ENCODE data around the gene HMGN4. TPM values are rescaled to one million over a fixed set of nuclear protein-coding genes. Genes with fewer than 3 reads are reported as not detected.

HMGN4 gene
- total RNA-seq, 1 donor = 62.2 TPM

GRCh38 chr6:26550250-26550993, 12.3 kb downstream of the HMGN4 start:
- Histone ChIP-seq H3K9me3 (ENCODE audit: low read depth, low read length) (no peaks in the 10 kb centered on the region), H3K36me3 (ENCODE audit: insufficient read depth, low read length) (peaks cover 6% of the 10 kb centered on the region), H3K4me1 (ENCODE audit: insufficient read depth, low read length) (peaks cover 15% of the 10 kb centered on the region), H3K79me2 (ENCODE audit: insufficient read depth, low read length) (no peaks in the 10 kb centered on the region), H3K4me3 (ENCODE audit: insufficient read depth, low read length) (peak overlapping the region; percentile 83), H4K20me1 (ENCODE audit: insufficient read depth, low read length) (no peaks in the 10 kb centered on the region), H3K27me3 (ENCODE audit: insufficient read depth, low read length) (no peaks in the 10 kb centered on the region), H3K4me2 (ENCODE audit: insufficient read depth, low read length) (peak overlapping the region; percentile 69), H3K27ac (ENCODE audit: low read depth, low read length) (no peak overlapping the region), H2AFZ (ENCODE audit: low read length) (peak overlapping the region; percentile 94)
- TF ChIP-seq, protein P1, sequence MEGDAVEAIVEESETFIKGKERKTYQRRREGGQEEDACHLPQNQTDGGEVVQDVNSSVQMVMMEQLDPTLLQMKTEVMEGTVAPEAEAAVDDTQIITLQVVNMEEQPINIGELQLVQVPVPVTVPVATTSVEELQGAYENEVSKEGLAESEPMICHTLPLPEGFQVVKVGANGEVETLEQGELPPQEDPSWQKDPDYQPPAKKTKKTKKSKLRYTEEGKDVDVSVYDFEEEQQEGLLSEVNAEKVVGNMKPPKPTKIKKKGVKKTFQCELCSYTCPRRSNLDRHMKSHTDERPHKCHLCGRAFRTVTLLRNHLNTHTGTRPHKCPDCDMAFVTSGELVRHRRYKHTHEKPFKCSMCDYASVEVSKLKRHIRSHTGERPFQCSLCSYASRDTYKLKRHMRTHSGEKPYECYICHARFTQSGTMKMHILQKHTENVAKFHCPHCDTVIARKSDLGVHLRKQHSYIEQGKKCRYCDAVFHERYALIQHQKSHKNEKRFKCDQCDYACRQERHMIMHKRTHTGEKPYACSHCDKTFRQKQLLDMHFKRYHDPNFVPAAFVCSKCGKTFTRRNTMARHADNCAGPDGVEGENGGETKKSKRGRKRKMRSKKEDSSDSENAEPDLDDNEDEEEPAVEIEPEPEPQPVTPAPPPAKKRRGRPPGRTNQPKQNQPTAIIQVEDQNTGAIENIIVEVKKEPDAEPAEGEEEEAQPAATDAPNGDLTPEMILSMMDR (IDR thresholded peaks at IDR 0.05; ENCODE audit: extremely low read depth, low read depth, low read length) = no peak
- peak; percentile 93 for DNase-seq (ENCODE audit: insufficient read length, low spot score, missing footprints)

GRCh38 chr6:26552205-26552604, 14.0 kb downstream of the HMGN4 start:
- Histone ChIP-seq H4K20me1 (ENCODE audit: insufficient read depth, low read length) (no peaks in the 10 kb centered on the region), H3K4me2 (ENCODE audit: insufficient read depth, low read length) (no peak overlapping the region), H3K27me3 (ENCODE audit: insufficient read depth, low read length) (no peaks in the 10 kb centered on the region), H2AFZ (ENCODE audit: low read length) (no peak overlapping the region), H3K9me3 (ENCODE audit: low read depth, low read length) (no peaks in the 10 kb centered on the region), H3K4me1 (ENCODE audit: insufficient read depth, low read length) (peaks cover 18% of the 10 kb centered on the region), H3K79me2 (ENCODE audit: insufficient read depth, low read length) (no peaks in the 10 kb centered on the region), H3K36me3 (ENCODE audit: insufficient read depth, low read length) (no peaks in the 10 kb centered on the region), H3K4me3 (ENCODE audit: insufficient read depth, low read length) (no peak overlapping the region), H3K27ac (ENCODE audit: low read depth, low read length) (no peak overlapping the region)
- TF ChIP-seq, protein P1 (IDR thresholded peaks at IDR 0.05; ENCODE audit: extremely low read depth, low read depth, low read length) = no peak
- no peak for DNase-seq (ENCODE audit: insufficient read length, low spot score, missing footprints)

- H3K9me3 ChIP-seq (ENCODE audit: low read depth, low read length) = no peaks in the 10 kb centered on the region
- H3K4me1 ChIP-seq (ENCODE audit: insufficient read depth, low read length) = peaks cover 18% of the 10 kb centered on the region
Observed at GRCh38 chr6:26552640-26553188, 14.5 kb downstream of the HMGN4 start.

GRCh38 chr6:26553264-26553634, 15.1 kb downstream of the HMGN4 start:
- DNase-seq (ENCODE audit: insufficient read length, low spot score, missing footprints) = no peak
- Histone ChIP-seq H3K36me3 (ENCODE audit: insufficient read depth, low read length) (no peaks in the 10 kb centered on the region), H3K27ac (ENCODE audit: low read depth, low read length) (peak overlapping the region; percentile 80)

More at GRCh38 chr6:26552640-26553188, 14.5 kb downstream of the HMGN4 start:
- H3K27ac ChIP-seq (ENCODE audit: low read depth, low read length) = no peak overlapping the region
- H4K20me1 ChIP-seq (ENCODE audit: insufficient read depth, low read length) = no peaks in the 10 kb centered on the region
- DNase-seq (ENCODE audit: insufficient read length, low spot score, missing footprints) = no peak
- H3K27me3 ChIP-seq (ENCODE audit: insufficient read depth, low read length) = no peaks in the 10 kb centered on the region
- peak overlapping the region; percentile 73 for H3K4me3 ChIP-seq (ENCODE audit: insufficient read depth, low read length)
- TF ChIP-seq, protein P1 (IDR thresholded peaks at IDR 0.05; ENCODE audit: extremely low read depth, low read depth, low read length) = no peak
- H3K36me3 ChIP-seq (ENCODE audit: insufficient read depth, low read length) = no peaks in the 10 kb centered on the region
- H3K4me2 ChIP-seq (ENCODE audit: insufficient read depth, low read length) = peak overlapping the region; percentile 93
- H3K79me2 ChIP-seq (ENCODE audit: insufficient read depth, low read length) = no peaks in the 10 kb centered on the region
- H2AFZ ChIP-seq (ENCODE audit: low read length) = peak overlapping the region; percentile 59

More at GRCh38 chr6:26553264-26553634, 15.1 kb downstream of the HMGN4 start:
- Histone ChIP-seq H3K4me1 (ENCODE audit: insufficient read depth, low read length) (peaks cover 18% of the 10 kb centered on the region), H2AFZ (ENCODE audit: low read length) (peak overlapping the region; percentile 59), H3K79me2 (ENCODE audit: insufficient read depth, low read length) (no peaks in the 10 kb centered on the region), H3K4me2 (ENCODE audit: insufficient read depth, low read length) (peak overlapping the region; percentile 93), H3K27me3 (ENCODE audit: insufficient read depth, low read length) (no peaks in the 10 kb centered on the region), H3K4me3 (ENCODE audit: insufficient read depth, low read length) (peak overlapping the region; percentile 73), H3K9me3 (ENCODE audit: low read depth, low read length) (no peaks in the 10 kb centered on the region), H4K20me1 (ENCODE audit: insufficient read depth, low read length) (no peaks in the 10 kb centered on the region)
- TF ChIP-seq, protein P1 (IDR thresholded peaks at IDR 0.05; ENCODE audit: extremely low read depth, low read depth, low read length) = no peak

Data from osteoblast (primary cell).